Measurements from ENCODE around the gene REPIN1.

REPIN1 gene

GRCh38 chr7:150368096-150368883, at the start of gene REPIN1:
Gene REPIN1, plus strand, starts transcription at chr7:150368822. Its CDS starts 890 bp downstream, at chr7:150369712.
- peak; percentile 88 for DNase-seq (ENCODE audit: low spot score)

- DNase-seq (ENCODE audit: low spot score), result no peak
These were observed 46.9 kb upstream of the REPIN1 start for GRCh38 chr7:150321788-150322113.

GRCh38 chr7:150322114-150322832, 46.3 kb upstream of the REPIN1 start:
- no peak for DNase-seq (ENCODE audit: low spot score)

GRCh38 chr7:150322833-150323681, 45.6 kb upstream of the REPIN1 start, which contains the start of the genes ACTR3C and LRRC61:
Gene ACTR3C, minus strand, starts transcription at chr7:150323545. Its CDS starts 28,249 bp downstream, at chr7:150295296.
Gene LRRC61, plus strand, starts transcription at chr7:150323355. Its CDS starts 13,507 bp downstream, at chr7:150336862.
- no peak for DNase-seq (ENCODE audit: low spot score)

GRCh38 chr7:150323682-150324372, 44.8 kb upstream of the REPIN1 start:
- DNase-seq (ENCODE audit: low spot score), result no peak

GRCh38 chr7:150324373-150324961, 44.2 kb upstream of the REPIN1 start:
- DNase-seq (ENCODE audit: low spot score), result no peak

- DNase-seq (ENCODE audit: low spot score), result peak; percentile 61
These were observed 43.5 kb upstream of the REPIN1 start for GRCh38 chr7:150325110-150325611.

- no peak for DNase-seq (ENCODE audit: low spot score)
These were observed 42.7 kb upstream of the REPIN1 start for GRCh38 chr7:150325901-150326300.

GRCh38 chr7:150326657-150327268, 41.9 kb upstream of the REPIN1 start:
- no peak for DNase-seq (ENCODE audit: low spot score)

GRCh38 chr7:150327308-150327707, 41.3 kb upstream of the REPIN1 start:
- DNase-seq (ENCODE audit: low spot score), result no peak

GRCh38 chr7:150329331-150330120, 39.1 kb upstream of the REPIN1 start:
- DNase-seq (ENCODE audit: low spot score), result no peak

GRCh38 chr7:150330211-150330885, 38.3 kb upstream of the REPIN1 start:
- no peak for DNase-seq (ENCODE audit: low spot score)

GRCh38 chr7:150332852-150333635, 35.6 kb upstream of the REPIN1 start:
- DNase-seq (ENCODE audit: low spot score), result no peak

- no peak for DNase-seq (ENCODE audit: low spot score)
These were observed 35.0 kb upstream of the REPIN1 start for GRCh38 chr7:150333659-150334058.

GRCh38 chr7:150334108-150334507, 34.5 kb upstream of the REPIN1 start:
- DNase-seq (ENCODE audit: low spot score), result no peak

- peak; percentile 86 for DNase-seq (ENCODE audit: low spot score)
These were observed 33.4 kb upstream of the REPIN1 start for GRCh38 chr7:150335108-150335773.

GRCh38 chr7:150335774-150336112, 32.9 kb upstream of the REPIN1 start:
- DNase-seq (ENCODE audit: low spot score), result no peak

GRCh38 chr7:150336746-150337145, 31.9 kb upstream of the REPIN1 start:
- DNase-seq (ENCODE audit: low spot score), result no peak

Measured in AG08395 (cell line).